B cell (primary cell): ENCODE measurements around the gene OR52E4. TPM values are rescaled to one million over a fixed set of nuclear protein-coding genes. Genes with fewer than 3 reads are reported as not detected.

Experiments used
- ATAC-seq: fragments of 200-7000 bp; cut with Tn5 transposase; one replicate; pipeline ENCODE4 v1.10.0; 2021; ENCODE audit warnings: low read depth, mild to moderate bottlenecking, moderate number of reproducible peaks, moderate library complexity
- CTCF ChIA-PET: fragments of 350-600 bp; sonication (Branson Sonifier 250); formaldehyde crosslinking; loops from one replicate; lab custom pipeline; 2021; ENCODE audit warnings: antibody characterized with exemption, inconsistent platforms; lab: Charles Lee
- POLR2A ChIA-PET: fragments of 350-600 bp; sonication (Branson Sonifier 250); formaldehyde crosslinking; loops from one replicate; lab custom pipeline; 2021; ENCODE audit warnings: antibody characterized with exemption; lab: Charles Lee
- DNase-seq: peaks from one replicate; pipeline ENCODE4 v3.0.0; 2013
- H2AFZ ChIP-seq: 2 replicates; pipeline ENCODE4 v1.6.1; 2012; ENCODE audit warnings: mild to moderate bottlenecking, low read depth, low read length; ENCODE audit not compliant: insufficient read depth, poor library complexity, severe bottlenecking
- H3K27ac ChIP-seq, 2 donors: 1 replicate in 1 of 2; 2 replicates in 1 of 2; pipeline ENCODE4 v1.5.1; 2012 to 2013; ENCODE audit warnings: low read length in 2 of 2, mild to moderate bottlenecking in 2 of 2, moderate library complexity in 1 of 2
- H3K27me3 ChIP-seq, 4 experiments: fragments of 200-600 bp in 1 of 4; sonication (generic) in 1 of 4; replicated peaks in 1 of 4; 1 replicate in 2 of 4; 2 replicates in 2 of 4; pipeline versions ENCODE4 v1.6.1 to v1.7.0; 2013 to 2016; ENCODE audit warnings: low read length in 3 of 4, mild to moderate bottlenecking in 2 of 4, mixed read lengths in 1 of 4, moderate library complexity in 1 of 4; ENCODE audit not compliant: insufficient read depth in 4 of 4, control insufficient read depth in 3 of 4; ENCODE audit errors: control extremely low read depth in 1 of 4
- H3K36me3 ChIP-seq, 2 experiments: replicated peaks in 1 of 2; 1 replicate in 1 of 2; 2 replicates in 1 of 2; pipeline versions ENCODE4 v1.6.1 to v1.7.1; 2013; ENCODE audit warnings: low read length in 1 of 2; ENCODE audit not compliant: insufficient read depth in 2 of 2, control insufficient read depth in 1 of 2; ENCODE audit errors: control extremely low read depth in 1 of 2, extremely low read depth in 1 of 2
- H3K4me1 ChIP-seq, 2 donors: fragments of 200-600 bp in 1 of 2; sonication (generic) in 1 of 2; 1 replicate in 1 of 2; 2 replicates in 1 of 2; pipeline versions ENCODE4 v1.5.1 to v1.6.1; 2013 to 2017; ENCODE audit warnings: low read length in 2 of 2; ENCODE audit not compliant: control insufficient read depth in 2 of 2, insufficient read depth in 2 of 2
- H3K4me2 ChIP-seq: replicated peaks from 2 replicates; pipeline ENCODE3; 2012; ENCODE audit warnings: mild to moderate bottlenecking, low read depth, low read length; ENCODE audit not compliant: poor library complexity, severe bottlenecking
- H3K4me3 ChIP-seq, 5 experiments: fragments of 200-600 bp in 1 of 5; sonication (generic) in 1 of 5; 1 replicate in 3 of 5; 2 replicates in 2 of 5; pipeline versions ENCODE4 v1.5.1 to v1.7.0; 2011 to 2016; ENCODE audit warnings: low read length in 4 of 5, mild to moderate bottlenecking in 4 of 5, low read depth in 2 of 5, control low read depth in 1 of 5, moderate library complexity in 1 of 5; ENCODE audit not compliant: insufficient read depth in 1 of 5; ENCODE audit errors: control extremely low read depth in 1 of 5, extremely low read depth in 1 of 5
- H3K79me2 ChIP-seq: fragments of 200-600 bp; sonication (generic); one replicate; pipeline ENCODE4 v1.6.0; 2016; ENCODE audit warnings: low read length; ENCODE audit not compliant: control insufficient read depth, insufficient read depth
- H3K9ac ChIP-seq: fragments of 200-600 bp; sonication (generic); 2 replicates; pipeline ENCODE4 v1.6.1; 2017; ENCODE audit warnings: mild to moderate bottlenecking, low read length, moderate library complexity
- H3K9me3 ChIP-seq, 3 donors: one replicate each; pipeline versions ENCODE4 v1.6.1 to v1.7.1; 2013; ENCODE audit warnings: low read length in 2 of 3; ENCODE audit not compliant: control insufficient read depth in 2 of 3, insufficient read depth in 1 of 3; ENCODE audit errors: control extremely low read depth in 1 of 3
- H4K20me1 ChIP-seq: 2 replicates; pipeline ENCODE4 v1.6.0; 2012; ENCODE audit warnings: mild to moderate bottlenecking, low read length; ENCODE audit not compliant: insufficient read depth, control insufficient read depth, poor library complexity, severe bottlenecking
- H3K27ac Mint-ChIP-seq: one replicate; pipeline ENCODE4 v1.8.0; 2021; ENCODE audit warnings: mixed read lengths
- H3K27me3 Mint-ChIP-seq: one replicate; pipeline ENCODE4 v1.8.0; 2021; ENCODE audit warnings: mixed read lengths
- H3K4me1 Mint-ChIP-seq: one replicate; pipeline ENCODE4 v1.8.0; 2021; ENCODE audit warnings: mixed read lengths
- H3K4me3 Mint-ChIP-seq: one replicate; pipeline ENCODE4 v1.8.0; 2021; ENCODE audit warnings: mixed read lengths
- H3K9me3 Mint-ChIP-seq: one replicate; pipeline ENCODE4 v1.8.0; 2022; ENCODE audit warnings: mixed read lengths; ENCODE audit not compliant: insufficient read depth
- CTCF ChIP-seq: fragments of 200-600 bp; IDR thresholded peaks from one replicate; pipeline ENCODE4 v1.8.0; 2022; ENCODE audit warnings: antibody characterized with exemption, mild to moderate bottlenecking
- EZH2 ChIP-seq: IDR thresholded peaks from 2 replicates; pipeline ENCODE4 v1.6.1; 2012; ENCODE audit warnings: borderline replicate concordance, low read depth, mild to moderate bottlenecking, moderate library complexity, low read length; ENCODE audit not compliant: insufficient read depth, poor library complexity, severe bottlenecking
- WGBS: methylation state at CpG from one replicate; pipeline ENCODE4 v1.1.5; 2013; ENCODE audit warnings: missing lambda C conversion rate; ENCODE audit not compliant: insufficient coverage; 5-methylcytosine and 5-hydroxymethylcytosine counted together
- intact Hi-C: fragments of 100-400 bp; cut with micrococcal nuclease; formaldehyde crosslinking; loops from one replicate; pipeline ENCODE4 v1.10.0; 2022
- polyA plus RNA-seq: library from polyadenylated mRNA; depleted of rRNA; stranded (reverse); fragments of >200 nt; gene quantifications from 2 replicates; pipeline ENCODE4 v1.2.3, GENCODE V29; 2012
- total RNA-seq, 2 donors: library from RNA; stranded (reverse); fragments of 120-200 nt in 1 of 2; gene quantifications; 1 replicate in 1 of 2; 2 replicates in 1 of 2; pipeline versions ENCODE4 v1.2.3 to v1.2.4, GENCODE V29; 2013 to 2022

The OR52E4 gene
- total and polyA plus RNA-seq, 2 donors (not counting 1 experiment from before 2014, with no cell fraction given), result not detected

- ATAC-seq (no peak), DNase-seq (no peak)
- WGBS, result no CpG with 5 or more reads among the region's 1 CpG
- ChIA-PET CTCF (no interaction called here), POLR2A (no interaction called here)
- no peak within 1 kb of the TSS for H3K4me2 ChIP-seq
- H3K9me3 ChIP-seq, result peaks cover 0 to 3% (median 0%) of the 10 kb centered on the region in 3 donors
- Mint-ChIP-seq H3K27ac (no peak within 1 kb of the TSS), H3K4me1 (no peaks in the 10 kb centered on the region), H3K9me3 (no peaks in the 10 kb centered on the region), H3K4me3 (no peak within 1 kb of the TSS), H3K27me3 (peaks cover 24% of the 10 kb centered on the region)
- H3K9ac ChIP-seq, result no peak within 1 kb of the TSS
- no peak within 1 kb of the TSS for H2AFZ ChIP-seq
- no peaks in the 10 kb centered on the region for H4K20me1 ChIP-seq
- no peaks in the 10 kb centered on the region for H3K27me3 ChIP-seq
- H3K36me3 ChIP-seq, result no peaks in the 10 kb centered on the region
- no peaks in the 10 kb centered on the region for H3K4me1 ChIP-seq
- H3K79me2 ChIP-seq, result no peaks in the 10 kb centered on the region
- no peak within 1 kb of the TSS for H3K27ac ChIP-seq
- H3K4me3 ChIP-seq, result no peak within 1 kb of the TSS
- no peak for TF ChIP-seq CTCF
- TF ChIP-seq EZH2, result no peak
- intact Hi-C loops, result no loop called here
Observed at GRCh38 chr11:5841797-5842196, 38.6 kb upstream of the OR52E4 start, which contains the start of gene OR52E6. OR52E6 (minus strand) TSS chr11:5841897; CDS start chr11:5841897, 0 bp downstream.

- Histone ChIP-seq H3K27ac (no peak overlapping the region), H3K27me3 (no peaks in the 10 kb centered on the region), H3K9ac (no peak overlapping the region), H3K4me3 (no peak overlapping the region), H3K4me2 (no peak overlapping the region), H3K9me3 (no peaks in the 10 kb centered on the region), H3K79me2 (no peaks in the 10 kb centered on the region), H3K36me3 (no peaks in the 10 kb centered on the region), H3K4me1 (no peaks in the 10 kb centered on the region), H4K20me1 (no peaks in the 10 kb centered on the region), H2AFZ (no peak overlapping the region)
- no peak for DNase-seq
- Mint-ChIP-seq H3K4me3 (no peak overlapping the region), H3K27ac (no peak overlapping the region), H3K27me3 (peaks cover 3% of the 10 kb centered on the region), H3K4me1 (no peaks in the 10 kb centered on the region), H3K9me3 (no peaks in the 10 kb centered on the region)
- ATAC-seq, result no peak
- ChIA-PET CTCF (no interaction called here), POLR2A (no interaction called here)
- TF ChIP-seq CTCF (no peak), EZH2 (no peak)
- 29% methylated on average over 1 of the region's 1 CpG for WGBS
- intact Hi-C loops, result no loop called here
Observed at GRCh38 chr11:5846701-5847100, 33.7 kb upstream of the OR52E4 start.
